Measurements from ENCODE around the gene PLCB2. TPM values are rescaled to one million over a fixed set of nuclear protein-coding genes. Genes with fewer than 3 reads are reported as not detected.

Gene PLCB2
- polyA plus RNA-seq, 1 donor (not counting 4 experiments of a cell fraction or from before 2014, with no cell fraction given), result 0.73 TPM

DNA sequence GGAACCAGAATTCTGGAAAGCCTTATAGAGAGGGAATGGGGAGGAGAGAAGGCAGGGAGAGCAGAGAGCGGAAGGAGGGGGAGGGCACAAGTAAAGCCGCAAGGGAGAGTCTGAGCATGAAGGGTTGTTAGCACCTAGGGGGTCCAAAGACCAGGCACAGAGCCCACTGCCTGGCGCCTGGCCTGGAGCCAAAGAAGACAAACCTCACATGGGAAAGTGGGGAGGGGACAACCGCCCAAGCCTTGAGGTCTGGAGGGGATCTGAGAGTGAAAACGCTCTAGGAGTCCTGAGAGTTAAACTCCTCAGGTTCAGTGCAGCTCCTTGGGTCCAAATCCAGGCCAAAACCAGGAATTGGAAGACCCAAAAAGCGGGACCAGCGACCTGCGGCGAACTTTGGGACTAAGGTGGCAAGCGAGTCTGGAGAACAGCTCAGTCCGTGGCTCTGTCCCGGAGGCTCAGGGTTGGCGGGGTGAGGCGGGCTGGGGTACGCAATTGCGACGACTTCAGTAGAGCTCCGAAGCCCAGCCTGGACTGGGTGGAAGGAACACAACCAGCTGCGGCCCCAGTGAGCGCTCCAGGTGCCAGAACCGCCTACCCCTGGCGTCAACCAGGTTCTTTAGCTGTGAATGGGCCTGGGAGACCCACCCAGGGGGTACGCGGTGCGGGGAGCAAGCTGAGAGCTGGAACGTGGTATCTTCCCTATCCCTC lies 14.9 kb upstream of the PLCB2 start:
- Histone ChIP-seq H3K9ac (ENCODE audit: control insufficient read depth, extremely low read depth, insufficient read depth, low read length) (no peak overlapping the region), H4K20me1 (ENCODE audit: control insufficient read depth, extremely low read depth, insufficient read depth, low read length) (no peaks in the 10 kb centered on the region), H3K27ac (ENCODE audit: control insufficient read depth, insufficient read depth, low read length) (no peak overlapping the region), H3K4me3 (ENCODE audit: control insufficient read depth in 2 of 3, extremely low read depth in 1 of 3, insufficient read depth in 2 of 3, low read depth in 1 of 3, low read length in 3 of 3) (peak overlapping the region; percentile 42 to 58 (median 48)), H3K4me1 (ENCODE audit: control insufficient read depth, extremely low read depth, insufficient read depth, low read length) (peaks cover 32% of the 10 kb centered on the region), H3K9me3 (ENCODE audit: control insufficient read depth, low read depth, low read length) (no peaks in the 10 kb centered on the region), H3K79me2 (ENCODE audit: control insufficient read depth, insufficient read depth, low read length) (peaks cover 21% of the 10 kb centered on the region), H3K4me2 (ENCODE audit: control insufficient read depth, extremely low read depth, insufficient read depth, low read depth, low read length) (peak overlapping the region; percentile 30), H2AFZ (ENCODE audit: control insufficient read depth, low read length) (no peak overlapping the region), H3K36me3 (ENCODE audit: control insufficient read depth in 2 of 2, extremely low read depth in 1 of 2, insufficient read depth in 2 of 2, low read length in 2 of 2) (peaks cover 0 to 8% of the 10 kb centered on the region in 2 experiments), H3K9me1 (ENCODE audit: control insufficient read depth, extremely low read depth, insufficient read depth, low read length) (no peaks in the 10 kb centered on the region), H3K27me3 (ENCODE audit: control insufficient read depth, extremely low read depth, insufficient read depth, low read length) (no peaks in the 10 kb centered on the region)
- no peak for TF ChIP-seq EZH2 (IDR thresholded peaks at IDR 0.05; ENCODE audit: low read length)
- TF ChIP-seq, protein P1, sequence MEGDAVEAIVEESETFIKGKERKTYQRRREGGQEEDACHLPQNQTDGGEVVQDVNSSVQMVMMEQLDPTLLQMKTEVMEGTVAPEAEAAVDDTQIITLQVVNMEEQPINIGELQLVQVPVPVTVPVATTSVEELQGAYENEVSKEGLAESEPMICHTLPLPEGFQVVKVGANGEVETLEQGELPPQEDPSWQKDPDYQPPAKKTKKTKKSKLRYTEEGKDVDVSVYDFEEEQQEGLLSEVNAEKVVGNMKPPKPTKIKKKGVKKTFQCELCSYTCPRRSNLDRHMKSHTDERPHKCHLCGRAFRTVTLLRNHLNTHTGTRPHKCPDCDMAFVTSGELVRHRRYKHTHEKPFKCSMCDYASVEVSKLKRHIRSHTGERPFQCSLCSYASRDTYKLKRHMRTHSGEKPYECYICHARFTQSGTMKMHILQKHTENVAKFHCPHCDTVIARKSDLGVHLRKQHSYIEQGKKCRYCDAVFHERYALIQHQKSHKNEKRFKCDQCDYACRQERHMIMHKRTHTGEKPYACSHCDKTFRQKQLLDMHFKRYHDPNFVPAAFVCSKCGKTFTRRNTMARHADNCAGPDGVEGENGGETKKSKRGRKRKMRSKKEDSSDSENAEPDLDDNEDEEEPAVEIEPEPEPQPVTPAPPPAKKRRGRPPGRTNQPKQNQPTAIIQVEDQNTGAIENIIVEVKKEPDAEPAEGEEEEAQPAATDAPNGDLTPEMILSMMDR (optimal IDR thresholded peaks at IDR 0.05 in 1 of 3, IDR thresholded peaks at IDR 0.05 in 1 of 3, conservative IDR thresholded peaks at IDR 0.05 in 1 of 3; ENCODE audit: extremely low read depth in 1 of 3, insufficient read depth in 2 of 3, low read length in 3 of 3), result no peak
- FAIRE-seq (no peak), DNase-seq (ENCODE audit: low read depth, low spot score) (no peak)
- dilution Hi-C loops (cut with MboI; ENCODE audit: extremely low pct_ligation_motif_present, low sequenced_read_pairs), result no loop called here

DNA sequence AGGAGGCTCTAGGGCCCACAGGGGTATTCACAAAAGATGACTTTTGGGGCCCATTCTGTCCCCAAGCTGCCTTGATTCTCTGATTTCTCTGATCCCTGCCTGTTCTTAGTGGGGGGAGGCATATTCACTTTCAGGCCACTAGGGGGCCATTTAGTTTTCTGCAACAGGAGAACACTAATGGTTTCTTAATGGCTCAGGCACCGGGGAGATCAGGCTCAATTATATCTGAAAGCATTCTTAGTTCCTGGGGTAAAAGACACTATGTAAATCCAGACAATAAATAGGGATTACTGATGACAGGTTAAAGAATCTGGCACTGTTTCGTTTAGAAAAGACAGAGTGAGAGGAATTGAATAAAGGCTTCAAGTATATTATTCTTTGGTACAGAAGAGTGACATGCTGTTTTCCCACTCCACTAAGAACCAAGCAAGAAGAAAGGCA lies 13.2 kb upstream of the PLCB2 start:
- Histone ChIP-seq H3K36me3 (ENCODE audit: control insufficient read depth in 2 of 2, extremely low read depth in 1 of 2, insufficient read depth in 2 of 2, low read length in 2 of 2) (no peaks in the 10 kb centered on the region), H3K9me1 (ENCODE audit: control insufficient read depth, extremely low read depth, insufficient read depth, low read length) (no peaks in the 10 kb centered on the region), H3K4me3 (ENCODE audit: control insufficient read depth in 2 of 3, extremely low read depth in 1 of 3, insufficient read depth in 2 of 3, low read depth in 1 of 3, low read length in 3 of 3) (no peak overlapping the region), H3K27ac (ENCODE audit: control insufficient read depth, insufficient read depth, low read length) (no peak overlapping the region), H2AFZ (ENCODE audit: control insufficient read depth, low read length) (no peak overlapping the region), H3K9me3 (ENCODE audit: control insufficient read depth, low read depth, low read length) (no peaks in the 10 kb centered on the region), H3K4me2 (ENCODE audit: control insufficient read depth, extremely low read depth, insufficient read depth, low read depth, low read length) (no peak overlapping the region), H3K9ac (ENCODE audit: control insufficient read depth, extremely low read depth, insufficient read depth, low read length) (no peak overlapping the region), H3K79me2 (ENCODE audit: control insufficient read depth, insufficient read depth, low read length) (peaks cover 15% of the 10 kb centered on the region), H3K27me3 (ENCODE audit: control insufficient read depth, extremely low read depth, insufficient read depth, low read length) (no peaks in the 10 kb centered on the region), H3K4me1 (ENCODE audit: control insufficient read depth, extremely low read depth, insufficient read depth, low read length) (peaks cover 21% of the 10 kb centered on the region), H4K20me1 (ENCODE audit: control insufficient read depth, extremely low read depth, insufficient read depth, low read length) (no peaks in the 10 kb centered on the region)
- TF ChIP-seq, protein P1 (optimal IDR thresholded peaks at IDR 0.05 in 1 of 3, IDR thresholded peaks at IDR 0.05 in 1 of 3, conservative IDR thresholded peaks at IDR 0.05 in 1 of 3; ENCODE audit: extremely low read depth in 1 of 3, insufficient read depth in 2 of 3, low read length in 3 of 3), result peak; percentile 70 to 96 (median 81)
- TF ChIP-seq EZH2 (IDR thresholded peaks at IDR 0.05; ENCODE audit: low read length), result no peak
- dilution Hi-C loops (cut with MboI; ENCODE audit: extremely low pct_ligation_motif_present, low sequenced_read_pairs), result no loop called here
- DNase-seq (ENCODE audit: low read depth, low spot score) (no peak), FAIRE-seq (peak; percentile 29)

All from keratinocyte (primary cell).